Kidney (tissue), 14 donors: ENCODE results near the gene MBOAT2. TPM values are rescaled to one million over a fixed set of nuclear protein-coding genes. Genes with fewer than 3 reads are reported as not detected.

Experiments used
- DNase-seq, 5 donors: peaks; one replicate each; pipeline ENCODE4 v3.0.0-alpha.2; 2013 to 2020
- FAIRE-seq: peaks from 2 replicates; lab custom pipeline; 2012; peaks lifted over from hg19 to GRCh38; lab: Jason Lieb, UNC
- H3K27ac ChIP-seq, 2 donors: one replicate each; pipeline ENCODE4 v1.7.0; 2013; ENCODE audit warnings: low read depth in 2 of 2, low read length in 2 of 2, inconsistent platforms in 1 of 2
- H3K27me3 ChIP-seq: one replicate; pipeline ENCODE4 v1.7.1; 2013; ENCODE audit warnings: low read length, inconsistent platforms; ENCODE audit not compliant: control insufficient read depth, insufficient read depth
- H3K36me3 ChIP-seq, 3 donors: one replicate each; pipeline versions ENCODE4 v1.7.0 to v1.7.1; 2013; ENCODE audit warnings: low read length in 3 of 3, control low read depth in 1 of 3, inconsistent platforms in 1 of 3; ENCODE audit not compliant: insufficient read depth in 3 of 3, control insufficient read depth in 2 of 3
- H3K4me1 ChIP-seq, 3 donors: one replicate each; pipeline versions ENCODE4 v1.7.0 to v1.7.1; 2013; ENCODE audit warnings: low read length in 3 of 3, inconsistent platforms in 1 of 3, low read depth in 1 of 3; ENCODE audit not compliant: control insufficient read depth in 2 of 3, insufficient read depth in 2 of 3
- H3K4me3 ChIP-seq, 3 donors: one replicate each; pipeline versions ENCODE4 v1.7.0 to v1.8.1; 2013; ENCODE audit warnings: low read length in 3 of 3, control low read depth in 1 of 3, inconsistent platforms in 1 of 3
- H3K9ac ChIP-seq, 3 donors: one replicate each; pipeline versions ENCODE4 v1.7.0 to v1.7.1; 2013; ENCODE audit warnings: low read length in 3 of 3, control low read depth in 1 of 3, inconsistent platforms in 1 of 3
- H3K9me3 ChIP-seq, 3 donors: one replicate each; pipeline versions ENCODE4 v1.7.0 to v1.7.1; 2013; ENCODE audit warnings: low read length in 3 of 3, control low read depth in 1 of 3, inconsistent platforms in 1 of 3; ENCODE audit not compliant: control insufficient read depth in 2 of 3, insufficient read depth in 1 of 3
- CTCF ChIP-seq: IDR thresholded peaks from 3 replicates; pipeline ENCODE4 v1.5.1; 2012; ENCODE audit warnings: mild to moderate bottlenecking, moderate library complexity, borderline replicate concordance; ENCODE audit not compliant: insufficient read depth; ENCODE audit errors: extremely low read depth
- intact Hi-C: fragments of 100-400 bp; cut with DNase I; formaldehyde crosslinking; loops from one replicate; pipeline ENCODE4 v1.11.1; 2022
- polyA plus RNA-seq: library from polyadenylated mRNA; stranded (reverse); fragments of 350-450 nt; fragmentation: Illumina TruSeq; extraction: RNeasy Lipid Tissue Mini Kit (QIAGEN cat#74804); gene quantifications from one replicate; pipeline ENCODE4 v1.2.3, GENCODE V29; 2014; ENCODE audit warnings: low read depth, low replicate concordance; ENCODE audit not compliant: insufficient read depth
- total RNA-seq: library from RNA; stranded (reverse); fragmentation: NEBNext Ultra II Directional; extraction: Animal tissue kit (Norgen Biotek cat#: 25700); gene quantifications from one replicate; pipeline ENCODE4 v1.2.1, GENCODE V29; 2021
- donor health status: control.
- donor health status: control.
- donor health status: control.
- donor health status: control.
- donor health status: control.
- donor health status: DM: yes; HTN: yes; CAD: no.
- donor health status: Normal renal cell carcinoma (clear cell type).

The MBOAT2 gene
- total and polyA plus RNA-seq, 2 donors from 2014 or later: 15.9 to 28.6 TPM

- Histone ChIP-seq H3K36me3 (no peaks in the 10 kb centered on the region), H3K4me1 (no peaks in the 10 kb centered on the region), H3K27ac (no peak overlapping the region), H3K9ac (no peak overlapping the region), H3K9me3 (no peaks in the 10 kb centered on the region), H3K27me3 (no peaks in the 10 kb centered on the region), H3K4me3 (no peak overlapping the region)
- FAIRE-seq (no peak), DNase-seq (no peak)
- intact Hi-C loops: no loop called here
- TF ChIP-seq CTCF: no peak
Observed at GRCh38 chr2:9029721-9030120, 26.2 kb upstream of the MBOAT2 start.

GRCh38 chr2:9027884-9028283, 24.4 kb upstream of the MBOAT2 start:
- Histone ChIP-seq H3K9ac (no peak overlapping the region), H3K36me3 (no peaks in the 10 kb centered on the region), H3K27me3 (no peaks in the 10 kb centered on the region), H3K4me1 (no peaks in the 10 kb centered on the region), H3K27ac (no peak overlapping the region), H3K9me3 (no peaks in the 10 kb centered on the region), H3K4me3 (no peak overlapping the region)
- DNase-seq (no peak), FAIRE-seq (no peak)
- TF ChIP-seq CTCF: no peak
- intact Hi-C loops: no loop called here

GRCh38 chr2:9025746-9026145, 22.3 kb upstream of the MBOAT2 start:
- no peaks in the 10 kb centered on the region for H3K9me3 ChIP-seq
- TF ChIP-seq CTCF: no peak
- H3K4me1 ChIP-seq: no peaks in the 10 kb centered on the region
- no peaks in the 10 kb centered on the region for H3K36me3 ChIP-seq
- intact Hi-C loops: no loop called here
- H3K27me3 ChIP-seq: no peaks in the 10 kb centered on the region
- DNase-seq (no peak), FAIRE-seq (no peak)
- no peak overlapping the region for H3K27ac ChIP-seq
- H3K9ac ChIP-seq: no peak overlapping the region
- H3K4me3 ChIP-seq: no peak overlapping the region

GRCh38 chr2:9024575-9024974, 21.1 kb upstream of the MBOAT2 start:
- DNase-seq: no peak
- Histone ChIP-seq H3K27me3 (no peaks in the 10 kb centered on the region), H3K4me1 (no peaks in the 10 kb centered on the region), H3K9ac (no peak overlapping the region), H3K36me3 (no peaks in the 10 kb centered on the region), H3K27ac (no peak overlapping the region), H3K4me3 (no peak overlapping the region), H3K9me3 (no peaks in the 10 kb centered on the region)
- intact Hi-C loops: no loop called here
- FAIRE-seq: peak; percentile 56
- no peak for TF ChIP-seq CTCF
